ENCODE measurements around the gene MT3.

GRCh38 chr16:56639045-56639444 lies 49.7 kb downstream of the MT3 start:
- TF ChIP-seq CTCF (tag by site-specific recombination; IDR thresholded peaks at IDR 0.05) (no peak), ZNF76 (tag by site-specific recombination; IDR thresholded peaks at IDR 0.05; ENCODE audit: borderline replicate concordance, low read depth) (no peak), REST (tag by site-specific recombination; IDR thresholded peaks at IDR 0.05) (no peak), ZBTB7A (tag by site-specific recombination; IDR thresholded peaks at IDR 0.05; ENCODE audit: low read depth) (no peak), ZNF596 (tag by site-specific recombination; IDR thresholded peaks at IDR 0.05) (no peak)

Data from HEK293 (cell line).